ENCODE measurements around the gene GUK1.

DNA sequence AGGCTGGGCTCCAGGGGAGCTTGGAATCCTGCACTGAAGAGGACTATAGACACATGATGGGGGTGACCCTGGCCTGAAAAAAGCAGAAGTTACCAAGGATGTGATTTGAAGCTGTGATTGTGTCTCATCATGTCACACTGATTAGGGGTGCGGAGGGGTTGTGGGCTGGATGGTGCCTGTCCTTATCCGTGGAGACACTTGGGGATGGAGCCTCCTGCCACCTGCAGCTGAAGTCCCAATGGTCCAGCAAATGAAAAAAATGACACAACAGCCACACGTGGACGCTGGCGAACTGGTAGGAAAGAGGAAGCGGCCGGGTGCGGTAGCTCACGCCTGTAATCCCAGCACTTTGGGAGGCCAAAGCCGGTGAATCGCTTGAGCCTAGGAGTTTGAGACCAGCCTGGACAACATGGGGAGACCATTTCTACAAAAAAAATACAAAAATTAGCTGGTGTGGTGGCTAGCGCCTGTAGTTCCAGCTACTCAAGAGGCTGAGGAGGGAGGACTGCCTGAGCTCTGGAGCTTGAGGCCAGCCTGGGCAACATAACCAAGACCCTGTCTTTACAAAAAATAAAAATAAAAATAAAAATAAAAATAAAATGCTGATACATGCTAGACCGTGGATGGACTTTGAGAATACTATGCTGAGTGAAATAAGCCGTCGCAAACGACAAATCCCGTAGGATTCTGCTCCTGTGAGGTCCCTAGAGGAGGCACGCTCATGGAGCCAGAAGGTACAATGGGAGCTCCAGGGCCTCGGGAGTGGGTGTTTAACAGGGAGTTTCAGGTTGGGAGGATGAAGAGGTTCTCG, 24.7 kb downstream of the GUK1 start:
- TF ChIP-seq, protein P1, sequence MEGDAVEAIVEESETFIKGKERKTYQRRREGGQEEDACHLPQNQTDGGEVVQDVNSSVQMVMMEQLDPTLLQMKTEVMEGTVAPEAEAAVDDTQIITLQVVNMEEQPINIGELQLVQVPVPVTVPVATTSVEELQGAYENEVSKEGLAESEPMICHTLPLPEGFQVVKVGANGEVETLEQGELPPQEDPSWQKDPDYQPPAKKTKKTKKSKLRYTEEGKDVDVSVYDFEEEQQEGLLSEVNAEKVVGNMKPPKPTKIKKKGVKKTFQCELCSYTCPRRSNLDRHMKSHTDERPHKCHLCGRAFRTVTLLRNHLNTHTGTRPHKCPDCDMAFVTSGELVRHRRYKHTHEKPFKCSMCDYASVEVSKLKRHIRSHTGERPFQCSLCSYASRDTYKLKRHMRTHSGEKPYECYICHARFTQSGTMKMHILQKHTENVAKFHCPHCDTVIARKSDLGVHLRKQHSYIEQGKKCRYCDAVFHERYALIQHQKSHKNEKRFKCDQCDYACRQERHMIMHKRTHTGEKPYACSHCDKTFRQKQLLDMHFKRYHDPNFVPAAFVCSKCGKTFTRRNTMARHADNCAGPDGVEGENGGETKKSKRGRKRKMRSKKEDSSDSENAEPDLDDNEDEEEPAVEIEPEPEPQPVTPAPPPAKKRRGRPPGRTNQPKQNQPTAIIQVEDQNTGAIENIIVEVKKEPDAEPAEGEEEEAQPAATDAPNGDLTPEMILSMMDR (IDR thresholded peaks at IDR 0.05) = no peak
- TF ChIP-seq POLR2A (IDR thresholded peaks at IDR 0.05) (no peak), POLR2AphosphoS5 (IDR thresholded peaks at IDR 0.05) (no peak)

Data from gastroesophageal sphincter (tissue), 3 donors.